Keratinocyte (primary cell): ENCODE data around the gene DDR2. TPM values are rescaled to one million over a fixed set of nuclear protein-coding genes. Genes with fewer than 3 reads are reported as not detected.

Experiments used
- DNase-seq: peaks from one replicate; pipeline ENCODE4 v3.0.0-alpha.2; 2011; ENCODE audit warnings: low read depth, missing footprints, low spot score
- FAIRE-seq: peaks from 2 replicates; lab custom pipeline; 2011; peaks lifted over from hg19 to GRCh38; lab: Jason Lieb, UNC
- H2AFZ ChIP-seq: 2 replicates; pipeline ENCODE4 v1.6.0; 2012; ENCODE audit warnings: low read length, control low read depth, inconsistent platforms; ENCODE audit not compliant: control insufficient read depth
- H3K27ac ChIP-seq: 2 replicates; pipeline ENCODE4 v1.5.1; 2011; ENCODE audit warnings: low read length; ENCODE audit not compliant: control insufficient read depth, insufficient read depth
- H3K27me3 ChIP-seq: 3 replicates; pipeline ENCODE4 v1.6.0; 2011; ENCODE audit warnings: low read length; ENCODE audit not compliant: control insufficient read depth, insufficient read depth; ENCODE audit errors: extremely low read depth
- H3K36me3 ChIP-seq, 2 experiments: 2 replicates in 1 of 2; 3 replicates in 1 of 2; pipeline ENCODE4 v1.5.1; 2011; ENCODE audit warnings: low read length in 2 of 2, mild to moderate bottlenecking in 1 of 2; ENCODE audit not compliant: control insufficient read depth in 2 of 2, insufficient read depth in 2 of 2; ENCODE audit errors: extremely low read depth in 1 of 2
- H3K4me1 ChIP-seq: 3 replicates; pipeline ENCODE4 v1.5.1; 2011; ENCODE audit warnings: low read length; ENCODE audit not compliant: control insufficient read depth, insufficient read depth; ENCODE audit errors: extremely low read depth
- H3K4me2 ChIP-seq: 3 replicates; pipeline ENCODE4 v1.6.0; 2011; ENCODE audit warnings: low read depth, low read length; ENCODE audit not compliant: control insufficient read depth, insufficient read depth; ENCODE audit errors: extremely low read depth
- H3K4me3 ChIP-seq, 3 experiments: fragments of 200-600 bp in 1 of 3; sonication (generic) in 1 of 3; 2 replicates in 2 of 3; 3 replicates in 1 of 3; pipeline ENCODE4 v1.5.1; 2011 to 2016; ENCODE audit warnings: low read length in 3 of 3, mild to moderate bottlenecking in 3 of 3, control low read depth in 2 of 3, inconsistent platforms in 1 of 3, low read depth in 1 of 3, mixed read lengths in 1 of 3, mixed run types in 1 of 3, moderate library complexity in 1 of 3; ENCODE audit not compliant: control insufficient read depth in 2 of 3, insufficient read depth in 2 of 3; ENCODE audit errors: extremely low read depth in 1 of 3
- H3K79me2 ChIP-seq: 2 replicates; pipeline ENCODE4 v1.6.0; 2012; ENCODE audit warnings: low read length; ENCODE audit not compliant: control insufficient read depth, insufficient read depth
- H3K9ac ChIP-seq: 3 replicates; pipeline ENCODE4 v1.6.0; 2011; ENCODE audit warnings: low read length; ENCODE audit not compliant: control insufficient read depth, insufficient read depth; ENCODE audit errors: extremely low read depth
- H3K9me1 ChIP-seq: 3 replicates; pipeline ENCODE4 v1.6.0; 2011; ENCODE audit warnings: low read length; ENCODE audit not compliant: control insufficient read depth, insufficient read depth; ENCODE audit errors: extremely low read depth
- H3K9me3 ChIP-seq: 2 replicates; pipeline ENCODE4 v1.5.1; 2012; ENCODE audit warnings: low read depth, low read length; ENCODE audit not compliant: control insufficient read depth
- H4K20me1 ChIP-seq: 3 replicates; pipeline ENCODE4 v1.6.0; 2011; ENCODE audit warnings: low read length; ENCODE audit not compliant: control insufficient read depth, insufficient read depth; ENCODE audit errors: extremely low read depth
- CTCF ChIP-seq, 3 experiments: IDR thresholded peaks in 1 of 3; conservative IDR thresholded peaks in 1 of 3; optimal IDR thresholded peaks in 1 of 3; 2 replicates in 2 of 3; 3 replicates in 1 of 3; pipeline versions ENCODE3 to v1.5.1; 2011; ENCODE audit warnings: low read length in 3 of 3, mild to moderate bottlenecking in 3 of 3, moderate library complexity in 2 of 3, control low read depth in 1 of 3, inconsistent platforms in 1 of 3; ENCODE audit not compliant: insufficient read depth in 2 of 3; ENCODE audit errors: extremely low read depth in 1 of 3
- EZH2 ChIP-seq: IDR thresholded peaks from one replicate; pipeline ENCODE4 v1.6.1; 2012; ENCODE audit warnings: inconsistent platforms, mild to moderate bottlenecking, low read length, moderate library complexity
- dilution Hi-C: fragments of 300-500 bp; cut with MboI; formaldehyde crosslinking; loops from one replicate; pipeline ENCODE4 v1.7.0; 2020; ENCODE audit warnings: low sequenced_read_pairs; ENCODE audit not compliant: extremely low pct_ligation_motif_present
- polyA plus RNA-seq, 5 experiments: library from polyadenylated mRNA; depleted of rRNA in 3 of 5; stranded (reverse) in 3 of 5; stranded (forward) in 1 of 5; unstranded in 1 of 5; fragments of >200 nt; gene quantifications; 1 replicate in 1 of 5; 2 replicates in 3 of 5; 3 replicates in 1 of 5; pipeline versions ENCODE4 v1.2.1 to v1.2.3, GENCODE V29; 2011 to 2012; ENCODE audit warnings: missing spikeins in 2 of 5, low read depth in 1 of 5, low replicate concordance in 1 of 5

Gene DDR2
- polyA plus RNA-seq, 1 donor (not counting 4 experiments of a cell fraction or from before 2014, with no cell fraction given), result 0.39 TPM

DNA sequence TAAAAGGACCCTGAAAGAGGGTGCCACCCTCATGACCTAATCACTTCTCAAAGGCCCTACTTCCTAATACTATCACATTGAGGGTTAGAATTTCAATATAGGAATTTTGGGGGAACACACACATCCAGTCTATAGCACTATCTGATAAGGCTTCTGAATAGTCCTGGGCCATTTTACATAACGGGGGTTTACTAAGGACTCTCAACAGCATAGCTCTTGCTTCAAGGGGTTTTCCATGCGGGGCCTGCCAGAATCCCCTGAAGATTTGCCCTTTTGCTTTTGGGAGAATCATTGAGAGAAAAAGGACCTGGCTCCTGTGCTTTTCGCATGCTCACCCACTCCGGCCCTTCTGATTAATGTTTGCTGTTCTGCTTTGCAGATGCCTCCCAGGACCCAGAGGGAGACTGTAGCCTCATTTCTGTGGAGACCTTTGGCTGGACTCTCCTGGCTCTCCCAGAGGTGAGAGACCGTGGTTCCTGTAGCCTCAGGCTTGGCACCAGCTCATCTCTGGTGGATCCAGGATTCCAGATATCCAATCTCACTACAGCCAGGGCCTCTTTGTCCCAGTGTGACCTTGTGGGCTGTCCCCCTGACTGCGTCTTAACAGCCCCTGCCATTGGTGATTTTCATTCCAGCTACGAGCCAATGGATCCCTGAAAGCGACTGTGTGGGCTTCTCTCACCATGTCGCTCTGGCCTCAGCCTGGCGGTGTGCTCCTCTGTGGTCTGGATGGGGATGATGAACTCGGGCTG lies 72.6 kb downstream of the DDR2 start:
- Histone ChIP-seq H2AFZ (no peak overlapping the region), H3K27ac (no peak overlapping the region), H3K9ac (no peak overlapping the region), H3K4me2 (no peak overlapping the region), H4K20me1 (no peaks in the 10 kb centered on the region), H3K27me3 (no peaks in the 10 kb centered on the region), H3K79me2 (no peaks in the 10 kb centered on the region), H3K4me1 (no peaks in the 10 kb centered on the region), H3K9me3 (no peaks in the 10 kb centered on the region), H3K36me3 (no peaks in the 10 kb centered on the region), H3K4me3 (no peak overlapping the region), H3K9me1 (no peaks in the 10 kb centered on the region)
- dilution Hi-C loops, result no loop called here
- no peak for FAIRE-seq
- no peak for DNase-seq
- TF ChIP-seq EZH2 (no peak), CTCF (optimal IDR thresholded peaks at IDR 0.05 in 1 of 3, IDR thresholded peaks at IDR 0.05 in 1 of 3, conservative IDR thresholded peaks at IDR 0.05 in 1 of 3; ENCODE audit: extremely low read depth in 1 of 3, insufficient read depth in 2 of 3, low read length in 3 of 3) (no peak)

GRCh38 chr1:162706003-162706402 lies 73.7 kb downstream of the DDR2 start:
- no peak for FAIRE-seq

More at GRCh38 chr1:162706003-162706402, 73.7 kb downstream of the DDR2 start:
- DNase-seq, result no peak
- H3K4me3 ChIP-seq, result no peak overlapping the region
- H3K27me3 ChIP-seq, result no peaks in the 10 kb centered on the region
- H4K20me1 ChIP-seq, result no peaks in the 10 kb centered on the region
- H3K4me2 ChIP-seq, result no peak overlapping the region
- H3K36me3 ChIP-seq, result no peaks in the 10 kb centered on the region
- H3K9ac ChIP-seq, result no peak overlapping the region
- no peaks in the 10 kb centered on the region for H3K9me3 ChIP-seq
- dilution Hi-C loops, result no loop called here
- no peak overlapping the region for H3K27ac ChIP-seq
- H2AFZ ChIP-seq, result no peak overlapping the region
- TF ChIP-seq EZH2 (no peak), CTCF (optimal IDR thresholded peaks at IDR 0.05 in 1 of 3, IDR thresholded peaks at IDR 0.05 in 1 of 3, conservative IDR thresholded peaks at IDR 0.05 in 1 of 3; ENCODE audit: extremely low read depth in 1 of 3, insufficient read depth in 2 of 3, low read length in 3 of 3) (no peak)
- no peaks in the 10 kb centered on the region for H3K9me1 ChIP-seq
- no peaks in the 10 kb centered on the region for H3K79me2 ChIP-seq
- no peaks in the 10 kb centered on the region for H3K4me1 ChIP-seq
